Stimulated activated CD4-positive, alpha-beta T cell treated with anti-CD3 and anti-CD28 coated beads, Interleukin-4, amount 100 ng/mL, for 1 hour (primary cell): ENCODE measurements around the gene NMNAT1.
"Not testable (repeated sequence)": the region's sequence is repeated elsewhere in the genome, so short reads cannot be mapped to it uniquely, and the experiment has no call there.

Experiments used
- DNase-seq: peaks from one replicate; pipeline ENCODE4 v3.0.0-alpha.2; 2020

The NMNAT1 gene

DNA sequence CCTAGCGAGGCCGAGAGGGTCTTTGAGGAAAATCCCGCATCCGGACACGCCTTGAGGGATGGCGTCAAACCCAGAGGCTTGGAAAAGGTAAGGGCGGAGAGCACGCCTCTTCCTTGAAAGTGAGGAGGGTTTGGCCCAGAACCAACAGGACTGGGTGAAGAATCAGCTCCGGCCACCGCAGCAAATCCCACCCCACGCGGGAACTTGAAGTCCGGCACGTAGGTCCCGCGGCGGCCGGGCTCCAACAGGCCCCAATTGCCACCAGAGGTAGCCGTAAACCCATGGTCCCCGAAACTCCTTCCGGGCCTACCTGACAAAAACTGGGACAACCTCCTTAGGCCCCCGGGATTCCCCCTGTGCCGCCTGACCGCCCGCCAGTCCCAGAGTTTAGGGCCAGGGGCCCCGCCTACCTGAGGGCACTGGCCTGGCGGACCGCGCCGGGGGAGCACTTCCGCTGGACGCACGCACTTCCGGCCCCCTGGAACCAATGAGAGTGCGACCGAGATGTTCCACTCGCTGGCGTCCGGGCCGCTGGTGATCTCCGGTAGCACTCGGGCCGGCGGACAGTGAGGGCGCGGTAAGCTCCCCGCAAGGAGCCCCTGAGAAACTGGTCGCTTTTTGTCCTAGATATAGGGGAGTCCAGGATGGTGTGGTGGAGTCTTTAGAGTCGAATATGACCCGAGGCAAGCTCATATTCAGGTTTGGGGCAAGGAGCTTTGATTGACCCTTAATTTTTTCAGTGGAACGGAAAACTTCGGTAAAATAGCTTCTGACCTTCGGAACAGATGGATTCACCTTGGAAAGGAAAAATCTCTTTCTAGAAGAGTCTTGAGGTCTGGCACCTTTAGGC, at the start of gene NMNAT1, which contains the start of gene LZIC:
TSS of gene NMNAT1 (plus strand) at position 537 of the 850 bp plus-strand sequence. CDS start 28,599 bp downstream, outside the sequence.
TSS of gene LZIC (minus strand) at position 453 of the 850 bp plus-strand sequence. CDS start 6,772 bp downstream, outside the sequence.
- DNase-seq: peak; percentile 89

DNA sequence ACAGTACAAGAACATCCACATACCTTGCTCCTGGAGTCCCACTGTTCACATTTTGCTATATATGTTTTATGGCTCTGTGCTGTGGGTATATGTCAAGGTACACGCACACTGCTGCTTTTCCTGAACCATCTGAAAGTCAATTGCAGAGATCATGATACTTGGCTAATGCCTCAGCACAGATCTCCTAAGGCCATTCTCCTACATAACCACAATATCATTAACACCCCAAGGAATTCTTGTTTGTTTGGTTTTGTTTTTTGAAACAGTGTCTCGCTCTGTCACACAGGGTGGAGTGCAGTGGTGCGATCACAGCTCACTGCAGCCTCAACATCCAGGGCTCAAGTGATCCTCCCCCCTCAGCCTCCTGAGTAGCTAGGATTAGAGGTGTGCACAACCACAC, 49.2 kb upstream of the NMNAT1 start:
- DNase-seq: no peak

DNA sequence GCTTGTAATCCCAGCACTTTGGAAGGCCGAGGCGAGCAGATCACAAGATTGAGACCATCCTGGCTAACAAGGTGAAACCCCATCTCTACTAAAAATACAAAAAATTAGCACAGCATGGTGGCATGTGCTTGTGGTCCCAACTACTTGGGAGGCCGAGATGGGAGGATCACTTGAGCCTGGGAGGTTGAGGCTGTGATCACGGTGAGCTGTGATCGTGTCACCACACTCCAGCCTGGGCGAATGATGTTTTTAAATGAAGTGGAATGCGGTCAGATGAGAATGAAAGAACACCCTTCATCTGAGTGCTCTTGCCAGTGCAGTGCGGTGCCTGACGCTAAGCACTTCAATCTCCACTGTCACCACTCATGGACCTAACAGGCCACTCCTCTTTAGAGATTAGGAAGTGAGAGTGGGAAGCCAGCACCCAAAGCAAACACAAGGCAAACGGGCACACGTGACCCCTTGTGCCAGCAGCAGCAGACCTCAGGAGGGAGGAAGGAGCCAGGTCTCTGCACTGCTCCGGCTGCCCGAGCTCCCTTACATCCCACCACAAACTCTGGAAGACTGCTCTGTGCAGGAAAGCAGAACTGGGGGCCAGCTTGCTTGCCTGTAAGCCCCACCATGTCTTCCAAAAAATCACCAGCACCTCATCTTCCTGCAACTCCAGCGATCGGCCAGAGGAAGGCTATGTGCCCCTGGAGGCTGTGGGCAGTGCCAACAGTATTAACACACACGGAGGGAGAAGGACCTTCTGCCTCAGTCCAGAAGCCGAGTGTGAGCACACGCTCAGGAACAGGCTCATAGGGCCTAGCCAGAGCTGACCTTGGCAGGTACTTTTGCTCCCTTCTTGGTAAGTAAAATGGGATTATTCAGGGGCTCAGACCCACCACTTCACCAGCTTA, 42.9 kb upstream of the NMNAT1 start:
- no peak for DNase-seq

DNA sequence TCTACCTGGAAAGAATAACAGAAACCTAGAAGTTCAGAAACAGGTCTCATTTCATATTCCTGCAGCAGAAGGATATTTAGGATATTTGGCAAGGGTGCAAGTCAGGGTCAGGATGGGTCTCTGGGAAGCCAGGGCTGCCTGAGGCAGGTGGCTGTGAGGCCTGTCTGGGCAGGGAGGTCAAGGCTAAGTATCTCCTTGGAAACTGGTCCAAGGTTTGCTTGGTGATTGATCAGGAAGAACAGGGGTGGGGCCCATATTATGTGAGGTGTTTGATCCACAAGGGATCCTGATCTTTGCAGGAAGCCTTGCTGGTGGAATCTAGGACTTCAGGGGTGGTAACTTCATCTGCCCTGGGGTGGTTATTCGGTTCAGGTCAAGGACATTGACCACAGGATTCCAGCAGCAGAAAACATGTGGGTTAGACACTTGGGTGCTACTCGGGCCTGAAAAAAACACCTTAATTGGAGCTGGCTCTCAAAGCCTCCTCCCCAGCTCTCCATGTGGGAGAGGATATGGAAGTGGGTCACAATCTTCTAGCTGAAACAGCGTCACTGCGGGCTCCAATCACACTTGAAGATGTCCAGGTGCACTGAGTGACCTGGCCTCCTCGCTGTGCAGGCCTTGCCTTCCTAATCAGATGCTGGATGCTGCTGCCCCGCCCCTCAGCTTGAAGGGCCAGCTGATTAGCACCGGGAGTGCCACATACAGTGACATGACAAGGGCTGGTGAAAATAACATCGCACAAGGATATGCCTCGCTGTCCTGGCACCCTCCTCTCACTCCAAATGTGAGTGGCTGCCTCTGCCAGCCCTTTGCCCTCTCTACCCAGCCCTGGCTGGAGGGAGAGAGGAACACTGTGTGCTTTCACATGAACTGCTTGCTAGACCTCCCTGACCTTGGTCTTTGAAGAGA, 41.9 kb upstream of the NMNAT1 start:
- DNase-seq: no peak

DNA sequence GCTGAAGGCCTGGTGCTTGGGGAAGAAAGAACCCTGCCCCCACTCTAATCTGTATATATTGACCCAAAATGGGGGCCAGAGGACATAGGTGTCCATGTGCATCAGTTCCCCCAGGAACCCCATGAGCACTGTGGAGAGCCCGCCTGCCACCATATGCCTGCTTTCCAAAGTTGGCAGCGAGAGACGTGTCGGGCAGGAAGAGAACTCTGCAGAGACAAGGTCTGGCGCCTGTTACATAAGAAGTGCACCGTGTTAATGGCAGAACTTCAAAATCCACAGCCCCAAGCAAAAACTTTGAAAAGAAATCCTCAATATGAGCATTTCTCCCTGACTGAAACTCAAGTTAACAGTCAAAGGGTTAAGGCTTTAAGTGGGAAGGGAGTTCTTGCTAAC, 41.2 kb upstream of the NMNAT1 start:
- DNase-seq: no peak

DNA sequence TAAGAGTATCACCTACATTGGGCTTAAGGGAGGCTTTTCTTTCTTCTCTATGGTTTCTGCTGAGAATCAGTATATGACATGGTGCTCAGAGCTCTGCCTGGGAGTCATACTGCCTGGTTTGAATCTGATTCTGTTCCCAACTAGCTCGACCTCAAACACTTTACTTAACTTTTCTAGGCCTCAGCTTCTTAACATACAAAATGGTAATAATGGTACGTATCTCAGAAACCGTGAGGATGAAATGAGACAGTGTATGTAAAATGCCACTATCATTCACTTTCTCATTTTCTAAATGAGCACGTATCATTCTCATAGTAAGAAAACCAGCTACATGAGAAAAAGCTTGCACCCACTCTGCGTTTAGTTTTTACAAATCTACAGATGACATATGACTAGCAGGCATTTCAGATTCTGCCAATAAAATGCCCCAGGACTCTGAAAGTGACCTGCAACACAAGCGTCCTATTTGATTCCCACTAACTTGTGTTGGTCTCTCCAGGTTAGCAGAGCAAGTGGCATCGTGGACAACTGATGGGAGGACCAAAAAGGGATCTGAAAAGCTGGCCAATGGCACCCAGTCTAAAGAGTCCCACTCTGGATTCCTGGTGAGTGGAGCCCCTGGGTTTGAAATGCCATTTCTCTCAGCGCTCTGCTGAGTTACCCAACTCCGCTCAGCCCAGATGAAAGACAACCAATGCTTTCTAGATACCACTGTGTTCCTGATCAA, 39.3 kb upstream of the NMNAT1 start:
- DNase-seq: no peak

DNA sequence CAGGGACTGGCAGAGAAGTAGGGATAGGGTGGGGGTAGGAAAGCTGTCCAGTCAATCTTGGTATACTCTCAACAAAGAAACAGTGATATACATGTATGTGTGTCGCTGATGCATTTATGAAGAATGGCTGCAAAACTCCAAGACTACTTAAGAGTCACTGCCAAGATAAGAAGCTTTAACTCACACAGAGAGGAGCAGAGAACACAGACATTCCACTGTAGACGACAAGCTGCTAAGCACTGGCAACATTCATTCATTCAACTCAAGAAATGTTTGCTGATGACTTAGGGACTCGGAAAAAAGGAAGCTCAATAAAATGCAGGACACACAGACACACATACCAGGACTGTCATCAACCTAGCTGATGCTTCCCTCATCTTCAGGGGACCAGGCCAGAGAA, 38.7 kb upstream of the NMNAT1 start:
- DNase-seq: no peak

DNA sequence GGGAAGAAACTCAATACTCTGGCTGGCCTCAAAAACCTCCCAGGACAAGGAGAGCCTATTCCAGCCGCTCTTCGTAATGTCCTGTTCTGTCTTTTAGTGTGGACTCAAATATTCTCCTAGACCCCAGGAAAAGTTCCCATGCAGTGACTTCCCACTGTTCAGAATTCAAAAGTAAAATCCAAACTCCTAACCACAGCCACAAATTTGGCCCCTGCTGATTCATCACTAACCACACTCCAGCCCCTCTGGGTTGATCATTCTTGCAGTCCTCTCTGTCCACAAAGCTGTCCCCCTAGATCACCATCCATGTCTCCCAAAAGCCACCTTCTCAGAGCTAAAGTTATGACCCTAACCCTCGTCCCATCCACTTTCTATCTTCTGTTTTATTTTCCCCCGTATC, 38.3 kb upstream of the NMNAT1 start:
- no peak for DNase-seq

DNA sequence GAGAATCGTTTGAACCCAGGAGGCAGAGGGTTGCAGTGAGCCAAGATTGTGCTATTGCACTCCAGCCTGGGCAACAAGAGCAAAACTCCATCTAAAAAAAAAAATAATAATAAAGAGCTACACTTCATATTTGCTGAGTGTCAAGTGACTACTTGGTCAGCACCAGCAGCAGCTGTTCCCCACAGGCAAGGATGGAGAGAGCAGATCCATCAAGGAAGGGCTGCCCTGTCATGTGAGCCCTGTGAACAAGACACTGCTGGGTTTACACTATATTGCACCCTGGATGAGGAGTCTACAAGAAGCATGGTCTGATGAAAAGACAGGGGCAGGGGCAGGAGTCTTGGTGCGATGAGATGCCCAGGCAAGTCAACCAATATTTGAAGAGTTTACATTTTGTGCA, 36.8 kb upstream of the NMNAT1 start:
- DNase-seq: no peak

DNA sequence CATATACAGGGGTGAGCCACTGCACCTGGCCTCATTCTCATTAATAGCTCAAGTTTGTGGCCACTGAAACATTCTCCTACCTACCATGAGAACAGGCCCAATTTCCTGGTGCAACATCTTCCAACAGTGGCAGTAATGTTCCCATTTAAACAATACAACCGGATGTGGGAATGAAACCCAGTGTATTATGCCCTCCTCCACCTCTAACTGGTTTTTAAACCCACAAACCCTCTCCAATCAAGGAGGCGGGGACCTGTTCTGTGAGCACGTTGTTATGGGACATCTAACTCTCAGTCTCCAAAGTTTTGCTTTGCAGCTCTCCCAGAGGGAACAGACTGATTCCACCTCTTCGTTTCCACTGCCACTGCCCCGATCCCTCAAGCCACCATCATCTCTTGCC, 35.8 kb upstream of the NMNAT1 start:
- no peak for DNase-seq

DNA sequence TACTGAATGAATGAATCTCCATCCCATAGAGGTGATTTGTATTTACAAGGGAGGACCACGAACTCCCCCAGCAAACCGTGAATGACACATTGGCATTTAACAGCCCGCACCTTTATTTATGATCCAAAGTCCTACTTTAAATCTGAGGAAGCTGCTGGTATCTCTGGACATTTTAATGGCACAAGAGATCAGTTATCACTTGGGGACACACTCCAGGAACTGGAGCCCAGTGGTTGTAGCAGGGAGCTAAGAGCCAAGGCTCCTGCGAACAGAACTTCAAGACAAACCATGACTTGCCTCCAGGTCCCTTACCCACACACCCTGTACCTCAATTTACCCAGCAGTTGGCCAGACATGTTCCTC, 34.4 kb upstream of the NMNAT1 start:
- no peak for DNase-seq

DNA sequence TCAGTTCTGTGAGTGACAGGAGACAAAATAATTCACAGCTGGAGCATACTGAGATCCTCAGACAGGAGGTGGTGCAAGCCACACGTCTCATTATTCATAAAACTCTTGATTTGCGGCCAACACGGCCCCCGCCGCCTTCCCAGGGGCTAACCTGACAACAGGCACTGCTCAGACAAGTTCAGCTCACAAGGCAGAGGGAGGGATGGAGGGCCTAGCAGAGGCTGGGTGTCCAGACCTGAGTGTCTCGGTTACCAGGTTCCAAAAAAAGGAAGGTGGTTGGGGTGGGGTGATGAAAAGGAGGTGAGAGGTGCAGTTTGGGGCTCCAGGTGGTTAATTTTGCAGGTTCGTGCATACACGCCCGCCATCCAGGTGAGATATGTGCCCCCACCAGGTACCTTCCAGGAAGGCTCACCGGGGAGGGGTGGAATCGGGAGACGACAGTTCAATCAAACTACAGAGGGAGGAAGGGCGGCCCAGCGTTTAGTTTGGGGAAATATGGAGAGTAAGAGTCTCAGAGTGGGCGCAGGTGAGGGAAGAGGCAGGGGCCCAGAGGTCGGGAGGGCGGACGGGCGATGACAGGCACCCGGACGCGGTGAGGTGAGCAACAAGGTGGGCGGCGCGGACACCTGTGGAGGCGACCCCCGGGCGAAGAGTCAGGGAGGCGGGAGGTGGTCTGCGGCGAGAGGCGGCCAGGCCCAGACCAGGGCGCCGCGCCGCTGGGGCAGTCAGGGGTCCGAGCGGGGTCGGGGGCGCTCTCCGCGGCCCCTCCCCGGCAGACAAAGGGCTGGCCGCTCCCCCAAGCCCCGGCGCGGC, 33.8 kb upstream of the NMNAT1 start:
- DNase-seq: peak; percentile 23

DNA sequence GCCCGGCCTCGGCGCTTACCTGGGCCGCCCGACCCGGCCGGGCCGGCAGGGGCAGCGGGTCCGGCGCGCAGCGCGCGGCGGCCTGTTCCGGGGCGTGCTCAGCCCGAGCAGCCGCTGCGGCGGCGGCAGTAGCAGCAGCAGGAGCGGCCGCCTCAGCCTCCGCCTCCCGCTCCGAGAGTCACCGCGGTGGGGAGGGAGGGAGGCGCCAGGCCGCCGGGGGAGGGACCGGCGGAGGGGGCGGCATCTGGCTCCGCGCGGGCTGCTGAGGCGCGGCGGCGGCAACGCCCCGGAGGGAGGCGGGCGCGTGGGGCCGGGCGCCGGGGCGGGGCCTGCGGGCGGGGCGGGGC, 33.2 kb upstream of the NMNAT1 start, which contains the start of gene CTNNBIP1:
TSS of gene CTNNBIP1 (minus strand) at position 194 of the 347 bp plus-strand sequence. CDS start 38,205 bp downstream, outside the sequence.
- no peak for DNase-seq

DNA sequence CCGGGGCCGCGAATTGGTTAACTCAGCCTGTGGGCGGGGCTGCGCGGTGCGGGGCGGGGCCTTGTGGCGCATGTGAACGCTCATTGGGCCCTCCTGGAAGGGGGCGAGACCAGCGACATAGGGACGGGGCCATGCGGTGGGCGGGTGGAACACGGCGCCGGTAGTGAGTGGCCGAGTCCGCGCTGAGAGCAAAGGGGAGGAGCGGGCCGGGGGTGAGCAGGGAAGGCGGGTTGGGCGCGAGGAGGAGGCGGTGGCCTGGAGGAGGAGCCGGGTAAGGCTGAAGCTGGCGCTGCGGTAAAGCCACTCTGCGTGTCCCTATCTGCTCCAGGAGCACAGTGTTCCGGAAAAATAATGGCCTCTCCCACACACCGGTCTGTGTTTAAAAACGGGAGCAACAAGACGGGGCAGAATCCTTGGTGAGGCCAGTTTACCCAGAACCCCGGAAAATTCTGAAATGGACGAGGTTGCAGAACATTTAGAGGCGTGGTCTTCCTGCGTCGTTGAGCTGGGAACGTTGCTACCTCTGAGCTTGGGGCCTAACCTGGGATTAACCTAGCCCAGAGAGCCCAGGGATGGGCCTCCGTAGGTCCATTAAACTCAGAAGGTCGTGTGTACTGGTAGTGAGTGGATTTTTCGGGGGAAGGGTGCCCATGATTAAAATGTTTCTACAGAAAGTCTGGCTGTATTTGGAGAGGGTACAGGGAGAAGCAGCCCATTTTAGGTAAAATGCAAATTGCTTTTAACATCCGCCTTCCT, 32.7 kb upstream of the NMNAT1 start:
- DNase-seq: peak; percentile 100

DNA sequence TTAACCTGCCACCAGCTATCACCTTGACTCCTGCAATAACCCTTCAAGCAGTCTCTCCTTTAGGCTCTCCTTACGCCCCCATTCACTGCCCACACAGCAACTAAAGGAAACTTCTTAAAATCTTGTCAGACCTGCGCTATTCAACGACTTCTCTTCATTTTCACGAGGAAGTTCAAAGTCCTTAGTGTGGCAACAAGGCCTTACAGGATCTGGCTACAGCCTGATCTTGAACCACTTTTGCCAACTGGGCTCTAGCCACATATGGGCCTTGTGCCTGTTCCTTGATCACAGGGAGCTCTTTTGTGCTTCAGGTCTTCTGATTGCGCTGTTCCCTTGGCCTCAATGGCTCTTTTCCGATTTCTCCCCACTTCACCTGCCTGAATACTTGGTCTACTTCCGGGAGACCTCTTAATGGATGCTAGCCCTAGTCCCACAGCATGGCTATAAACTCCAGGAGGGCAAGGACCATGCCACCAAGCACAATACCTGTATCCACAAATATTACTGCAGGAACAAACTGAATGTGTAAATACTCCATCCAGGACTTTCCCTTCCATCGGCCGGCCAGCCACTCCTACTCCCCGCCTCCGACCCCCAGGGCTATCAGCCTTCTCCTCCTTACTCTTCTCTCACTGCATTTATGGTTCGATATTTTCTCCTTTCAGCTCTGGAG, 30.9 kb upstream of the NMNAT1 start:
- no peak for DNase-seq

DNA sequence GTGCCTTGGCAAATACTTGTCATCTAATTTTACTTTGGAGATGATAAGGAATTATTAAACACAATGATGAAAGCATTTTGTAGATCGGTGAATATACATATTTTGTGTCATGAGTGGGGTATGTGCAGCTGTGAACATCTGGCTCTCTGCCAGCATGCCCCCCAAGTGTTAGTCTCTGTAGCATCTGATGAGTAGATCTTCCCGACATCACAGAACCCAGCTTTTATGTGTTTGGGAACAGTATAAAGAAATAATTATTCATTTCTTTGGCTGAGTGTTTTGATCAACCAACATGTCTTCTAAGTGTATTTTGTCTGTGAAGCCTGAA, 28.7 kb upstream of the NMNAT1 start:
- no peak for DNase-seq

DNA sequence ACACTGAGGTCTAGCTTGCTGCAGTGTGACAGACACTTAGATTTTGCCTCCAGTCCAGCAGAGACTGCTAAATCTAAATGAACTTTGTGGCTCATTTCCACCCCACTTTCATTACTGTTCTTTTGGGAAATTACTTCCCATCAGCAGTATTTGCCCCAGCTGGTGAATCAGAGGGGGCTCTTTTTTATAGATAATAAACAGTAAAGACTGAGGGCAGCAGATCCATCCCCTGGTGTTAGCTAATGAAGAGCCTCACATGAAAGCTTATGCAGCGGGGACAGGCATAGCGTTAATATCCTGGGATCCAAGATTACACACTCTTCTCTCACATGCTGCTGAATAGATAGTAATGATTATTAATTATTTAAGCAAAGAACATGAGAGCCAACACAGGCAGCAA, 26.8 kb upstream of the NMNAT1 start:
- no peak for DNase-seq

DNA sequence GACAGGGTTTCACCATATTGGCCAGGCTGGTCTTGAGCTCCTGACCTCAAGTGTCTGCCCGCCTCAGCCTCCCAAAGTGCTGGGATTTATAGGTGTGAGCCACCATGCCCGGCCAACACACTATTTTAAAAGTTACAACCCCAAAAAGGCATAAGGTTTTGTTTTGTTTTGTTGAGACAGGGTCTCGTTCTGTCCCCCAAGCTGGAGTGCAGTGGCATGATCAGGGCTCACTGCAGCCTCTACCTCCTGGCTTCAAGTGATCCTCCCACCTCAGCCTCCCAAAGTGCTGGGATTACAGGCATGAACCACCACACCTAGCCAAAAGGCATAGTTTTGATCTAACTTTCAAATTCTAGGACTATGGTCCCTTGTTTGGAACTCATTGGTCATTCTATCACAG, 25.8 kb upstream of the NMNAT1 start:
- not testable (repeated sequence) for DNase-seq

DNA sequence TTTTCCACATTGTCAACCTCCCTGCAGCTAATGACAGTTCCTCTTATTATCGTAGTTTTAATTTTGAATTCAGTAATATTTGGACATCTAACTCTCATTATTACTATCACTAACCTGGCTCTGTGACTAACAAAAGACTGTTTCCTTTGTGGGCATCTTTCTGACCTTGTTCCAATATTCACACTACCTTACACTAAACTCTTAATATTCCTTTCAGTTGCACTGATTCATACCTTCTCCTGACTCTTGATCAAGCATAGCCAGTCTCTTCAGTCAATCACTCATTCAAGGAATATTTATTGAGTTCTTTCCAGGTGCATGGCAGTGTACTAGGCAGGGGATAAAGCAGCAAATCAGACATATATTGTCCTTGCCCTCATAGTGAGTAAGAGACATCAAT, 25.4 kb upstream of the NMNAT1 start:
- DNase-seq: no peak

DNA sequence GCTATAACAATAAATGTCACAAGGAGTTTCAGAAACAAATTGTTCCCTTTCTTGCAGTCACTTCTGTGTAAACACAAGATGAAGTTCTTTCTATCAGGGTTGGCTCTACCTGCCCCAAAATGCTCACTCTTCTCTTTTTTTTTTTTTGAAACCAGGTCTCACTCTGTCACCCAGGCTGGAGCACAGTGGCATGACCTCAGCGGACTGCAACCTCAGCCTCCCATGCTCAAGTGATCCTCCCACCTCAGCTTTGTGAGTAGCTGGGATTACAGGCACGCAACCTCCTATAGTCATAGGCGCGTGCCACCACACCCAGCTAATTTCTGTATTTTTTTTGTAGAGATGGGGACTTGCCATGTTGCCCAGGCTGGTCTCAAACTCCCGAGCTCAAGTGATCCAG, 22.7 kb upstream of the NMNAT1 start:
- DNase-seq: no peak
